OCI-LY1 (cell line): ENCODE data around the gene CDH22.

Experiments
- H2AFZ ChIP-seq: fragments of 200-600 bp; sonication (generic), shearing (Covaris generic); 2 replicates; pipeline ENCODE4 v1.6.0; 2014; ENCODE audit warnings: antibody characterized with exemption, mild to moderate bottlenecking, low read length
- H3F3A ChIP-seq: fragments of 200-600 bp; sonication (generic), shearing (Covaris generic); 2 replicates; pipeline ENCODE4 v1.6.0; 2014; ENCODE audit warnings: mild to moderate bottlenecking, antibody characterized with exemption, low read length, moderate library complexity; ENCODE audit not compliant: insufficient read depth
- H3K27ac ChIP-seq: fragments of 200-600 bp; sonication (generic); 2 replicates; pipeline ENCODE4 v1.5.1; 2014; ENCODE audit warnings: low read length, mixed run types, mild to moderate bottlenecking, low read depth; ENCODE audit not compliant: poor library complexity, severe bottlenecking
- H3K27me3 ChIP-seq: fragments of 200-600 bp; sonication (generic); 2 replicates; pipeline ENCODE4 v1.6.0; 2014; ENCODE audit warnings: antibody characterized with exemption, mild to moderate bottlenecking, low read length, moderate library complexity; ENCODE audit not compliant: insufficient read depth
- H3K36me3 ChIP-seq: fragments of 200-600 bp; sonication (generic); 2 replicates; pipeline ENCODE4 v1.6.1; 2014; ENCODE audit warnings: mild to moderate bottlenecking, antibody characterized with exemption, low read length, moderate library complexity, mixed read lengths; ENCODE audit not compliant: insufficient read depth
- H3K4me1 ChIP-seq: fragments of 200-600 bp; sonication (generic); 2 replicates; pipeline ENCODE4 v1.5.1; 2014; ENCODE audit warnings: mild to moderate bottlenecking, low read length, moderate library complexity; ENCODE audit not compliant: insufficient read depth, severe bottlenecking
- H3K4me2 ChIP-seq: fragments of 200-600 bp; sonication (generic), shearing (Covaris generic); 2 replicates; pipeline ENCODE4 v1.6.1; 2014; ENCODE audit warnings: low read length
- H3K4me3 ChIP-seq: fragments of 200-600 bp; sonication (generic); 2 replicates; pipeline ENCODE4 v1.5.1; 2014; ENCODE audit warnings: low read length, low read depth, mild to moderate bottlenecking, mixed read lengths; ENCODE audit not compliant: poor library complexity, severe bottlenecking
- H3K79me2 ChIP-seq: fragments of 200-600 bp; shearing (Covaris generic); 2 replicates; pipeline ENCODE4 v1.6.1; 2016; ENCODE audit warnings: mixed run types, low read length, mixed read lengths; ENCODE audit not compliant: insufficient read depth
- H3K9ac ChIP-seq: fragments of 200-600 bp; sonication (generic), shearing (Covaris generic); 2 replicates; pipeline ENCODE4 v1.6.1; 2014; ENCODE audit warnings: mild to moderate bottlenecking, low read length, mixed read lengths
- H3K9me2 ChIP-seq: fragments of 200-600 bp; sonication (generic), shearing (Covaris generic); 2 replicates; pipeline ENCODE4 v1.6.1; 2014; ENCODE audit warnings: low read depth, mild to moderate bottlenecking, low read length, mixed read lengths
- H3K9me3 ChIP-seq: fragments of 200-600 bp; shearing (Covaris generic); 2 replicates; pipeline ENCODE4 v1.6.1; 2014; ENCODE audit warnings: low read length, mixed read lengths
- H4K20me1 ChIP-seq: fragments of 200-600 bp; sonication (generic), shearing (Covaris generic); 2 replicates; pipeline ENCODE4 v1.6.0; 2016; ENCODE audit warnings: mild to moderate bottlenecking, low read length; ENCODE audit not compliant: insufficient read depth
- CTCF ChIP-seq: fragments of 200-600 bp; sonication (generic), shearing (Covaris generic); IDR thresholded peaks from 2 replicates; pipeline ENCODE4 v1.5.1; 2017; ENCODE audit warnings: mild to moderate bottlenecking, antibody characterized with exemption, low read length, moderate library complexity, mixed read lengths
- EZH2 ChIP-seq: fragments of 200-600 bp; sonication (generic), shearing (Covaris generic); IDR thresholded peaks from 2 replicates; pipeline ENCODE4 v1.8.0; 2017; ENCODE audit warnings: borderline replicate concordance, mixed run types, mild to moderate bottlenecking, antibody characterized with exemption, low read length, moderate library complexity, mixed read lengths

CDH22 gene

GRCh38 chr20:46129955-46130481, 178.3 kb downstream of the CDH22 start:
- Histone ChIP-seq H3K4me1 (no peaks in the 10 kb centered on the region), H3K9me3 (no peaks in the 10 kb centered on the region), H3K36me3 (peaks cover 24% of the 10 kb centered on the region), H2AFZ (no peak overlapping the region), H3K27ac (no peak overlapping the region), H3K9ac (no peak overlapping the region), H3K4me2 (no peak overlapping the region), H4K20me1 (no peaks in the 10 kb centered on the region), H3K79me2 (no peaks in the 10 kb centered on the region), H3K9me2 (no peaks in the 10 kb centered on the region), H3K4me3 (no peak overlapping the region), H3F3A (no peaks in the 10 kb centered on the region), H3K27me3 (no peaks in the 10 kb centered on the region)
- no peak for TF ChIP-seq EZH2
- TF ChIP-seq CTCF: no peak

DNA sequence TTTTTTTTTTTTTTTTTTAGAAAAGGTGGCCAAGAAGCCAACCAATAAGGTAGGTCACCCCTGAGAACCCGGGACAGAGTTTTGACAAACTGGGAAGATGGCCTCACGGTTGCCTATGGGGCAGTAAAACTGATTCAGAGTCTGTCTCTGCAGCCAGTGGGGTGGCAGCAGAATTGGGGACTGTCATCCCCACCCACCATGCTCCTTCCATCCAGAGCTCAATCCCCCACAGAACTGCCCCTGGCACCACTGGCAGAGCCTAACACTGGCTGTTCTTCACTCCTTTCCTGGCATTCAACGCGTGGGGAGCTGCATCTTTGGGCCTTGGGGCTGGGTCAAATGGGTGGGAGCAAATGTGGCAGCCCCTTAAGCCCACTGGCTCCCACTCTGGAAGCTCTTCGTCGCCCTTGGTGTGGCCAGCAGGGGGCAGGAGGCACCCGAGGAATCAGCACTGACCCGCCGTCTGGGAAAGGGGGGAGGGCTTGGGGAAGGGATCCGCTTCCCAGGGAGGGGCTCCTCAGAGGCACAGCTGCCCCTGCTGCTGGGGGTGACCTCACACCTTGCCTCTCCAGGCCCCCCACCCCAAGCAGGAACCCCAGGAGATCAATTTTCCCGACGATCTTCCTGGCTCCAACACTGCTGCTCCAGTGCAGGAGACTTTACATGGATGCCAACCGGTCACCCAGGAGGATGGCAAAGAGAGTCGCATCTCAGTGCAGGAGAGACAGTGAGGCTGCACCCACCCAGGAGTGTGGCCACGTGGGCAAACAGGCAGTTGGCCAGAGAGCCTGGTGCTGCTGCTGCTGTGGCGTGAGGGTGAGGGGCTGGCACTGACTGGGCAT, 179.8 kb downstream of the CDH22 start:
- Histone ChIP-seq H3K9me3 (no peaks in the 10 kb centered on the region), H3F3A (no peaks in the 10 kb centered on the region), H3K27me3 (no peaks in the 10 kb centered on the region), H2AFZ (no peak overlapping the region), H3K9ac (no peak overlapping the region), H4K20me1 (no peaks in the 10 kb centered on the region), H3K4me2 (no peak overlapping the region), H3K9me2 (no peaks in the 10 kb centered on the region), H3K79me2 (no peaks in the 10 kb centered on the region), H3K36me3 (peaks cover 34% of the 10 kb centered on the region), H3K4me3 (no peak overlapping the region), H3K4me1 (no peaks in the 10 kb centered on the region), H3K27ac (no peak overlapping the region)
- no peak for TF ChIP-seq EZH2
- TF ChIP-seq CTCF: peak; percentile 64

DNA sequence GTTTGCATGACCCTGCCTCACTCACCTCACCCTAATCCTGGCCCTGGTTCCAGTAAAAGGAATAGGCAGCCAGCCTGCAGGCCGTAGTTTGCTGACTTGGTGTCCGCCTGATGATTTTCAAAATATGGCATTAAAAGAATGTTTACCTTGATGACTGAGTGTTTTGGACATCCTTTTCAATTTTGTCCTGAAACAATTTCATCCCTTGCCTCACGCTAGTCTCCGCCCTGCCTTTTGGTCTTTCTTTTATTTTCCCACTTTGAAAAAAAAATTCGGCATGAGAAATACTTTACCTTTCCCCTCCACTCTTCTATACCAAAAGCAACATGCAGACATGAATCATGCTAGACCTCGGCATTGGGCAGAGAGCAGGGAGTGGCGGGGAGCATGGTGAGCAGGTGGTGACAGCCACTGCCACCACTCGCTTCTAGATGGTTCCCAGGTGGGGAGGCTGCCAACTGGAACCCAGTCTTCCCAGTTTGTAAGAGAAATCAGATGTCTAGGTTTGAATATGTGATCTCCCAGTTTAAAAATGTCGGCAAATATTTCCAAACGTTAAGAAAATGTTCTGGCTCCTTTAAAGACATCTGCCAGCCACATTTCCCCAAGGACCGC, 180.8 kb downstream of the CDH22 start:
- Histone ChIP-seq H3K4me2 (no peak overlapping the region), H2AFZ (no peak overlapping the region), H3K4me3 (no peak overlapping the region), H3F3A (no peaks in the 10 kb centered on the region), H3K9me3 (no peaks in the 10 kb centered on the region), H3K9me2 (no peaks in the 10 kb centered on the region), H3K79me2 (no peaks in the 10 kb centered on the region), H4K20me1 (no peaks in the 10 kb centered on the region), H3K27me3 (no peaks in the 10 kb centered on the region), H3K9ac (no peak overlapping the region), H3K36me3 (peaks cover 44% of the 10 kb centered on the region), H3K27ac (no peak overlapping the region), H3K4me1 (no peaks in the 10 kb centered on the region)
- TF ChIP-seq CTCF: no peak
- no peak for TF ChIP-seq EZH2
